A204.1 (cell line): ENCODE data around the gene SIX2.

Experiments used
- FAIRE-seq: peaks from 2 replicates; lab custom pipeline; 2012; peaks lifted over from hg19 to GRCh38; lab: Jason Lieb, UNC

SIX2 gene

DNA sequence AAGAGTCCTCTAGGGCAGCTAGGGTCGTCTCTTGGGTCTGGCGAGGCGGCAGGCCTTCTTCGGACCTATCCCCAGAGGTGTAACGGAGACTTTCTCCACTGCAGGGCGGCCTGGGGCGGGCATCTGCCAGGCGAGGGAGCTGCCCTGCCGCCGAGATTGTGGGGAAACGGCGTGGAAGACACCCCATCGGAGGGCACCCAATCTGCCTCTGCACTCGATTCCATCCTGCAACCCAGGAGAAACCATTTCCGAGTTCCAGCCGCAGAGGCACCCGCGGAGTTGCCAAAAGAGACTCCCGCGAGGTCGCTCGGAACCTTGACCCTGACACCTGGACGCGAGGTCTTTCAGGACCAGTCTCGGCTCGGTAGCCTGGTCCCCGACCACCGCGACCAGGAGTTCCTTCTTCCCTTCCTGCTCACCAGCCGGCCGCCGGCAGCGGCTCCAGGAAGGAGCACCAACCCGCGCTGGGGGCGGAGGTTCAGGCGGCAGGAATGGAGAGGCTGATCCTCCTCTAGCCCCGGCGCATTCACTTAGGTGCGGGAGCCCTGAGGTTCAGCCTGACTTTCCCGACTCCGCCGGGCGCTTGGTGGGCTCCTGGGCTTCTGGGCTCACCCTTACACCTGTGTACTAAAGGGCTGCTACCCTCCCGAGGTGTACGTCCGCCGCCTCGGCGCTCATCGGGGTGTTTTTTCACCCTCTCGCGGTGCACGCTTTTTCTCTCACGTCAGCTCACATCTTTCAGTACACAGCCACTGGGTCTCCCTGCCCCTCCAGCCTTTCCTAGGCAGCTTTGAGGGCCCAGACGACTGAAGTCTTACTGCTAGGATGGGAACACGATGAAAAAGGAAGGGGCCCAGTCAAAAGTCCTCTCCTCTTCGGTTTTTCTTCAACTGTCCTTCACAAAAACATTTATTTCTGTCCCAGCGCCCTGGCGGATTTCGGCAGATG is 8.1 kb downstream of the SIX2 start:
- FAIRE-seq = no peak

GRCh38 chr2:45000341-45000901 is 8.8 kb downstream of the SIX2 start:
- no peak for FAIRE-seq

- FAIRE-seq = no peak
Observed at GRCh38 chr2:44999540-44999939, 9.7 kb downstream of the SIX2 start.

GRCh38 chr2:44997963-44998362 is 11.3 kb downstream of the SIX2 start:
- no peak for FAIRE-seq

- no peak for FAIRE-seq
Observed at GRCh38 chr2:44996356-44996755, 12.9 kb downstream of the SIX2 start.

- FAIRE-seq = no peak
Observed at GRCh38 chr2:44994377-44994776, 14.9 kb downstream of the SIX2 start.

- FAIRE-seq = no peak
Observed at GRCh38 chr2:44989176-44989575, 20.1 kb downstream of the SIX2 start.

DNA sequence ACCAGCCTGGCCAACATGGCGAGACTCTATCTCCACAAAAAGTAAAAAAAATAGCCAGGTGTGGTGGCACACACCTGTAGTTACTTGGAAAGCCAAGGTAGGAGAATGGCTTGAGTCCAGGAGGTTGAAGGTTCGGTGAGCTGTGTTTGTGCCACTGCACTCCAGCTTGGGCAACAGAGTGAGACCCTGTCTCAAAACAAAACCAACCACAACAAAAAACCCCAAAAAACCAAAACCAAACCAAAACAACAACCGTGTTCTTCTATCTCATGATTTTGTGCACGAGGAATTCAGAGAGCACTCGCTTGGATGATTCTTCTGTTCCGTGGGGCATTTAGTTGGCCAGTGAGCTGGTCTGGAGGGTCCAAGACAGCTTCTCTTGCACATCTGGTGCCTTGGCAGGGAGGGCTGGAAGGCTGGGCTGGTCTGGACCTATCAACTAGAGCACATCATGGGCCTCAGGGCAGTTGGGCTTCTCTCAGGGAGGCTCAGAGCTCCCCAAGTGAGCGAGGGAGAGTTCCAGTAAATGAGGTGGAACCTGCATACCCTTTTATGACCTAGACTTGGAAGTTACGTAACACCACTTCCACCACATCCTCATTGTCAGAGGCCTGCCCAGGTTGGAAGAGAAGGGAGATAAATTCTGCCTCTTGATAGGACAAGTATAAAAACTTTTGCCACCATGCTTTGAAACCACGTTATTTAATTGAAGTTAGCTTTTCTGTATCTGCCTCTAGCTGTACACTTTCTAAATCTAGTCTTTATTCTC is 25.2 kb downstream of the SIX2 start:
- FAIRE-seq = no peak

- no peak for FAIRE-seq
Observed at GRCh38 chr2:44981714-44982108, 27.5 kb downstream of the SIX2 start.

DNA sequence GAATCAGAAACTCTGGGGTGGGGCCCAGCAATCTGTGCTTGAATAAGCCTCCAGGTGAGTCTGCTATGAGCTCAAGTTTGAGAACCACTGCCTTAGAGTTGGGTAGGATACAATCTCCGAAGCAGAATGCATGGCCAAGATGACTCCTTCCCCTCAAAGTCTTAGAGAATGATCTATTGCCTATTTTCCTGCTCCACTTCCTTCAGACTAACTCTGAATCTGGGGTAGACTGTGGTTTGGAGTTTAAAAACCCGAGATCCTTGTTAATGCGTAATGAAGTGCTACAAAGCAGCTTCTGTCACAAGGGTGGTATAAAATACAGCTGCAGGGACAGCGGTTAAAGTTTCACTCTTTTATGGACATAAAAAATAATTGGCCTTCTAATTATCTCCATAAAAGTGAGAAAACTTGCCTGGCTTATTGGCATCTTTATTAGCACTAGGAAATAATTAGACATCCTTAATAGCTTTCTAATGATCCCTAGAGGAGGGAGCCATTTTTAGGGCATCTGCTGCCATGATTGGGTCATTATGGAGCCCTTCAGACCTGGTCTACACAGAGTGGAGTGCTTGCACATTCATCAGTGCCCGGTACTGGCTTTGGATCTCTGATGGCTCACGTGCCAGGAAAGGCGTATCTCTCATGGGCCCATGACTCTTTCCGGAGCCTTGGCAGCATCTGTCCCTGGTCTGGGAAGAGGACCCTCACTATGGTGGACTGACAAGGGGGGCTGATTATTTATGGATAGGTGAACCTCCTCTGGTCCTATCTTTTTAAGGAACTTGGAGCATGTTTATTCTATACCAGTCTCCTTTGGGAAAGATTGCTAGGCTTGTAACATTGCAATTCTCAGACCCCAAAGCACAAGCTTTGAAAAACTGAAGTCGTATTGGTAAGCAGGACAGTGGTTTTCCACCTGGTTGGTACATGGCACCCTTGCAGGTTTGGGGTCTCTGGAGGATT is 28.2 kb downstream of the SIX2 start:
- FAIRE-seq = no peak

DNA sequence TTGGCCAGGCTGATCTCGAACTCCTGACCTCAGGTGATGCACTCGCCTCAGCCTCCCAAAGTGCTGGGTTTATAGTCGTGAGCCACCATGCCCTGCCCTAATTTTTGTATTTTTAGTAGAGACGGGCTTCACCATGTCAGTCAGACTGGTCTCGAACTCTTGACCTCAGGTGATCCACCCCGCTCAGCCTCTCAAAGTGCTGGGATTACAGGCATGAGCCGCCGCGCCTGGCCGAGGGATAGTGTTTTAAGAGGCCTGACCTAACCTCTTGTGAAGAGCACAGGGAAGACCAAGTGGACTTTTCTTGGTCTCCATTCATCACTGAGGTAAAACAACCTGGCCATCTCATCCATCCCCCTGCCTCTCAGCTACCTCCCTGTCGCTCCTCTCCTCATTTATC is 29.7 kb downstream of the SIX2 start:
- FAIRE-seq = no peak

DNA sequence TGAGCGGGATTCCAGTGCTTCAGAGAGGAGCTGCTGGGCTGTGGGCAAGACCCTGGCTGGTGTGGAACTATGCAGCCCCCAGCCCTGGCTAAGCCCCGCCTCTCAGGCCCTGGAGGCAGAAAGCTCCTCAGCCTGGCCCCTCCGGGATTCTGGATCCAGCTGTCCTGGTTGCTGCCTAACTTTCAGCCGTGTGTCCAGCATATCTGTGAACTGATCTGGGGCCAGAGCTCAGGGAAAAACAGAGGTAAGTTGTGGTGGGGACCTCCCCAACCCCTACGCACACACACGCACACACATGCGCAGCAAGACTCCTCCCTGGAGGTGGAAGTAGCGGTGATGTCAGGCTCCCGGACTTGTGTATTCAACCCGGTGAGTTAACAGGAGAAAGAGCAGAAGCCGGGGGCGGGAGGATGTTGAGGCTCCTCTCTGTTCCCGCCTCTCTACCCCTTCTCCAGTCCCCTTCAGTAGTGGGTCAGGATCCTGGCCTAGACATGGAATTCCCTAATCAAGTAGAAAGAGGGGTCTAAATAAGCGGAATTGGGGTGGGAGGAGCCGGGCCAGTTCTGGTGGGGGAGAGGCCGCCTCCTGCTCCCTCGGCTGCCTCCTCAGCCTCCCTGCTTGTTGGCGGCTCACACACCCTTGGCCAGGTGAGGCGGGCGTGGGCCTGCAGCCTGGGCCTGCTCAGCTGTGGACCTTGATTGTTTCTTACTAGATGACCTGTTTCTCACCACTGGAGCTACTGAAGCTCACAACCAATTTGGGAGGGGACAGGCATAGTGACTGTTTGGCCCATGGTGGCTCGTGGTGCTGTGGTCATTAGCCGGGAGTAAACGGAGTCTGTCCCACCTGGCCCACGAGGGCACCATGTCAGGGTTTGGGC is 33.4 kb downstream of the SIX2 start:
- FAIRE-seq = no peak

DNA sequence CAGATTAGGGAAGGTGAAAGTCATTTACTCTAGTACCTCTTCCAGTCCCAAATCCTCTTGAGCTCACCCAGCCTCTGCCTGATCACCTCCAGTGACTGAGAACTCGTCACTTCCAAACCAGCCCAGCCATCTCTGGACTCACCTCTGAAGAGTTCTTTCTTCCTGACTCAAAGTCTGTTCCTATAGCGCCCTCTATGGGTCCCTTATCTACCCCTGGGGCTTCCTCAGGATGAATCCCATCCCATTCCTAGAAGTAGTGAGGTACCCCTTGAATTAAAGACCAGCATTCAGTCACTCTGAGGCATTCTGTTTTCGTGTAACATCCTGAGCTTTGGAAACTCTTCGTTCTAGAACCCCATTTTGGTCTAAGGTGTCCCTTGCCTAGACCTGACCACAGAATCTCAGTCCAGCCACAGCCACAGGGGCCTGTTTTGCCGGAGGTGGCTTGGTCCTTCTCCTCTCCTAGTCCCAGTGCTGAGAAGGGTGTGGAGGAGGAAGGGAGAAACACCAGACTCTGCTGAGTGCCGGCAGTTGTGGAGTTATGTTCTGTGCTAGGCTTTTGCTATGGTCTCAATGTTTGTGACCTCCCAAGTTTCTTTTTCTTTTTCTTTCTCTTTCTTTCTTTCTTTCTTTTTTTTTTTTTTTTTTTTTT is 35.1 kb downstream of the SIX2 start:
- FAIRE-seq = no peak

DNA sequence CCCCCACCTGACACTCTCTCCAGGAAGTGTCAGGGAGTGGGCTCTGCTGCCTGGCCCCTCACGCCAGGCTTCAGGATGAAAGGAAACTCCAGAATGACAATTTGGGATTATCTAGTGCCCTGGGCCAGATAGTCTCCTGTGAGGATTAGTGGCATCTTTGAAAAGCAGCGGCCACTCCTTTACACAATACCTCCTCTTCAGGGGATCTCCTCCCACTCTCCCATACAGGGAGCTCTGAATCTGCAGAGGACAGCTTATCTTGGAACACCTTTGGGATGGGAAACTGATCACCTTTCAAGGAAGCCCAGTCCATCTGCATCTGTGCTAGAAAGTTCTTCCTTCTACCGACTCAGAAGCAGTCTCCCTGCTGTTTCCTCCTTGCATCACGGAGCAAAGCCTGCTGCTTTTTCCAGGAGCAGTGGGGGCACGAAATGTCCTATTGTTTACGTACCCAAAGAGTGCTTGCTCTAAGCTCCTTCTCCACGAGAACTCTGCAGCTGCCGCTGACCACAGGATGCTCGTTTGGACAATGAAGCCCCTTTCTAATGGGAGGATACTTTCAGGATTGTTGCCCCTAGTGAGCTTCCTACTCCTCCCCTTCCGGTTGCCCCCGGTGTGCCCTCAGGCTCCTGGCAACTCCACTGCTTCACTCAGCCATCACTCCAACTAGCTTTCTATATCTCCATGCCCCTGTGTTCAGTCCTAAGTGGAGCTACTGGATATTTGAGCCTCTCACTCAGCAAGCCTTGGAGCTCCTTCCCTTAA is 36.3 kb downstream of the SIX2 start:
- FAIRE-seq = no peak

GRCh38 chr2:44970846-44971450 is 38.3 kb downstream of the SIX2 start:
- FAIRE-seq = no peak

DNA sequence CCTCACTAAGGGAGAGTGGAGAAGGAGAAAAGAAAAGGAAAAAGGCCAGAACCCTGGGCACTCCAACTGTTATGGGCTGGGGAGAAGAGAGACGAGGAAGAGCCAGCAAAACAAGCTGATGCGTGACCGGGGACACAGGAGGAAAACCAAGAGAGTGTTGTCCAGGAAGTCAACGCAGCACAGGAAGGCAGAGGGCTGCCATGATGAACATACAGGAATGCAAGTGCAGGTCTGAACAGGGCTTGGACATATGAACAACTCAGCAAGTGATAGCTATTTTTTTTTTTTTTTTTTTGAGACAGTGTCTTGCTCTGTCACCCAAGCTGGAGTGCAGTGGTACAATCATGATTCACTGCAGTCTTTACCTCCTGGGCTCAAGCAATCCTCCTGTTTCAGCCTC is 39.3 kb downstream of the SIX2 start:
- FAIRE-seq = no peak

GRCh38 chr2:44967727-44968432 is 41.4 kb downstream of the SIX2 start:
- no peak for FAIRE-seq

- FAIRE-seq = no peak
Observed at GRCh38 chr2:44967056-44967455, 42.2 kb downstream of the SIX2 start.

DNA sequence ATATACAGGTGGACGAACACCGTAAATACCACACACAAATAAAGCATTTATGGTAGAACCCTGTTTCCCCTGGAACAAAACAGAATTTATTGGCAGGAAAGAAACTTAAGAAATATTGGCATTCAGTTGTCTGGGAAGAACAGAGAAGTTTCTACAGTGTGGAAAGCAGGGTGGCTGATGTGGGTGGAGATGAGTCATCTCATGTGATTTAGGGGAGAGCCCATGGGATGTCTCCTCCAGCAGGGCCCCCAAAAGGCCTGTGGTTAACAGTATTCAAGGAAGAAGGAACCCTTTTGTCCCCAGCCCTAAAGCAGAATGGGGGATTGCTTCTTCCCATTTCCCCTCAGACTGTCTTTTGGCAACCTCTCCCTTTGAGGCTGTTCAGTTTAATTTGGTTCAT is 43.6 kb downstream of the SIX2 start:
- no peak for FAIRE-seq
